Measurements from ENCODE around the gene RGMA.

RGMA gene

GRCh38 chr15:93088981-93089726, at the start of gene RGMA:
TSS of gene RGMA (minus strand) at chr15:93089211. CDS start at chr15:93088932, 279 bp downstream.
- no peak for DNase-seq

- no peak for DNase-seq
Observed at GRCh38 chr15:93136606-93137005, 47.6 kb upstream of the RGMA start.

- DNase-seq, result no peak
Observed at GRCh38 chr15:93135997-93136397, 47.0 kb upstream of the RGMA start.

GRCh38 chr15:93135459-93135858, 46.4 kb upstream of the RGMA start:
- DNase-seq, result no peak

GRCh38 chr15:93131485-93132095, 42.6 kb upstream of the RGMA start:
- DNase-seq, result no peak

- DNase-seq, result no peak
Observed at GRCh38 chr15:93129702-93130488, 40.9 kb upstream of the RGMA start.

GRCh38 chr15:93127286-93127685, 38.3 kb upstream of the RGMA start:
- no peak for DNase-seq

GRCh38 chr15:93126599-93126998, 37.6 kb upstream of the RGMA start:
- DNase-seq, result no peak

- no peak for DNase-seq
Observed at GRCh38 chr15:93126148-93126547, 37.1 kb upstream of the RGMA start.

- no peak for DNase-seq
Observed at GRCh38 chr15:93124126-93124525, 35.1 kb upstream of the RGMA start.

- no peak for DNase-seq
Observed at GRCh38 chr15:93121973-93122910, 33.2 kb upstream of the RGMA start.

GRCh38 chr15:93121107-93121506, 32.1 kb upstream of the RGMA start:
- no peak for DNase-seq

GRCh38 chr15:93118904-93119303, 29.9 kb upstream of the RGMA start:
- DNase-seq, result no peak

- DNase-seq, result no peak
Observed at GRCh38 chr15:93111451-93111850, 22.4 kb upstream of the RGMA start.

- no peak for DNase-seq
Observed at GRCh38 chr15:93110502-93111040, 21.6 kb upstream of the RGMA start.

GRCh38 chr15:93109336-93110102, 20.5 kb upstream of the RGMA start:
- no peak for DNase-seq

- no peak for DNase-seq
Observed at GRCh38 chr15:93107646-93108045, 18.6 kb upstream of the RGMA start.

- no peak for DNase-seq
Observed at GRCh38 chr15:93105485-93105884, 16.5 kb upstream of the RGMA start.

- no peak for DNase-seq
Observed at GRCh38 chr15:93103823-93104222, 14.8 kb upstream of the RGMA start.

GRCh38 chr15:93102211-93102610, 13.2 kb upstream of the RGMA start:
- no peak for DNase-seq

- DNase-seq, result no peak
Observed at GRCh38 chr15:93093765-93094164, 4.8 kb upstream of the RGMA start.

GRCh38 chr15:93091465-93091864, 2.5 kb upstream of the RGMA start:
- no peak for DNase-seq

Data from inflammatory macrophage treated with lipopolysaccharide for 1 hour (primary cell).